ENCODE measurements around the gene NEK6. TPM values are rescaled to one million over a fixed set of nuclear protein-coding genes. Genes with fewer than 3 reads are reported as not detected.
A peak's percentile ranks its signal among the peaks of the same experiment; 100 is the strongest.

NEK6 gene
- total and polyA plus RNA-seq, 9 of the 15 experiments (the other 6 are each of a cell fraction or from before 2014, with no cell fraction given): 3.1 to 19.0 (median 8.4) TPM

- TF ChIP-seq MAFG (tag; conservative IDR thresholded peaks at IDR 0.05) (peak; percentile 97), ZBTB11 (CRISPR knock-in tag; IDR thresholded peaks at IDR 0.05) (0 out of 6 replicates have a peak, but pooled peaks of 1 of the 3 experiments have one; percentile 32), FOXO4 (CRISPR knock-in tag; IDR thresholded peaks at IDR 0.05) (no peak), ZNF318 (IDR thresholded peaks at IDR 0.05; ENCODE audit: borderline replicate concordance in 1 of 2, low read depth in 1 of 2) (no peak), U2AF1 (optimal IDR thresholded peaks at IDR 0.05; ENCODE audit: low read depth, low read length) (no peak), MAX (CRISPR knock-in tag; IDR thresholded peaks at IDR 0.05) (peak; percentile 46; the same call in 1 of the 2 replicates), MEIS2 (IDR thresholded peaks at IDR 0.05; ENCODE audit: partially characterized antibody) (peak; percentile 33), HDAC3 (IDR thresholded peaks at IDR 0.05; ENCODE audit: borderline replicate concordance, partially characterized antibody) (no peak), NFE2 (IDR thresholded peaks at IDR 0.05; ENCODE audit: low read depth) (peak; percentile 98), TRIM24 (IDR thresholded peaks at IDR 0.05) (peak in 1 of 2 experiments; percentile 16; a peak in 1 of 4 replicates)
- TF ChIP-seq, protein P1, sequence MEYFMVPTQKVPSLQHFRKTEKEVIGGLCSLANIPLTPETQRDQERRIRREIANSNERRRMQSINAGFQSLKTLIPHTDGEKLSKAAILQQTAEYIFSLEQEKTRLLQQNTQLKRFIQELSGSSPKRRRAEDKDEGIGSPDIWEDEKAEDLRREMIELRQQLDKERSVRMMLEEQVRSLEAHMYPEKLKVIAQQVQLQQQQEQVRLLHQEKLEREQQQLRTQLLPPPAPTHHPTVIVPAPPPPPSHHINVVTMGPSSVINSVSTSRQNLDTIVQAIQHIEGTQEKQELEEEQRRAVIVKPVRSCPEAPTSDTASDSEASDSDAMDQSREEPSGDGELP (CRISPR knock-in tag; IDR thresholded peaks at IDR 0.05; ENCODE audit: borderline replicate concordance): peak; percentile 53; the same call in 1 of the 2 replicates
These were observed 20.3 kb downstream of the NEK6 start (continued) for GRCh38 chr9:124278054-124278540.

Measured in K562 (cell line).